Measurements from ENCODE around the gene DTD2.
"Not testable (repeated sequence)": the region's sequence is repeated elsewhere in the genome, so short reads cannot be mapped to it uniquely, and the experiment has no call there.

DTD2 gene
- total RNA-seq = 6.8 to 27.1 (median 16.2) reads per million in 3 experiments

- DNase-seq = peak; percentile 84
Measured at GRCh38 chr14:31456841-31457664, at the start of gene DTD2. TSS of gene DTD2 (minus strand) at chr14:31457506. CDS start at chr14:31457393, 113 bp downstream.

- no peak for DNase-seq
Measured at GRCh38 chr14:31505411-31505810, 48.1 kb upstream of the DTD2 start.

GRCh38 chr14:31501870-31502269, 44.6 kb upstream of the DTD2 start:
- no peak for DNase-seq

- no peak for DNase-seq
Measured at GRCh38 chr14:31492759-31493498, 35.6 kb upstream of the DTD2 start.

GRCh38 chr14:31489691-31490090, 32.4 kb upstream of the DTD2 start:
- DNase-seq = no peak

GRCh38 chr14:31487886-31488285, 30.6 kb upstream of the DTD2 start, which contains the start of gene GPR33:
TSS of gene GPR33 (minus strand) at chr14:31488039. CDS start at chr14:31483965, 4,074 bp downstream.
- no peak for DNase-seq

GRCh38 chr14:31486764-31487163, 29.5 kb upstream of the DTD2 start:
- no peak for DNase-seq

- no peak for DNase-seq
Measured at GRCh38 chr14:31484754-31485153, 27.4 kb upstream of the DTD2 start.

- DNase-seq = no peak
Measured at GRCh38 chr14:31480156-31480555, 22.9 kb upstream of the DTD2 start.

- no peak for DNase-seq
Measured at GRCh38 chr14:31479027-31479426, 21.7 kb upstream of the DTD2 start.

GRCh38 chr14:31477248-31477647, 19.9 kb upstream of the DTD2 start:
- no peak for DNase-seq

- no peak for DNase-seq
Measured at GRCh38 chr14:31476131-31476866, 19.0 kb upstream of the DTD2 start.

- no peak for DNase-seq
Measured at GRCh38 chr14:31466554-31466953, 9.2 kb upstream of the DTD2 start.

- DNase-seq = no peak
Measured at GRCh38 chr14:31465111-31465510, 7.8 kb upstream of the DTD2 start.

GRCh38 chr14:31462450-31462849, 5.1 kb upstream of the DTD2 start:
- DNase-seq = not testable (repeated sequence)

GRCh38 chr14:31461545-31461944, 4.2 kb upstream of the DTD2 start:
- DNase-seq = no peak

GRCh38 chr14:31457665-31458659, 656 bp upstream of the DTD2 start:
- no peak for DNase-seq

GRCh38 chr14:31449971-31450610, 7.2 kb downstream of the DTD2 start:
- peak; percentile 9 for DNase-seq

- no peak for DNase-seq
Measured at GRCh38 chr14:31449136-31449535, 8.2 kb downstream of the DTD2 start.

- DNase-seq = no peak
Measured at GRCh38 chr14:31445703-31446102, 11.6 kb downstream of the DTD2 start.

GRCh38 chr14:31442284-31442683, 15.0 kb downstream of the DTD2 start:
- no peak for DNase-seq

Data from central memory CD4-positive, alpha-beta T cell (primary cell).